Activated T-helper 17 cell treated with anti-CD3 and anti-CD28 coated beads, Interleukin-2, amount 50 U/mL, for 72 hours (primary cell): ENCODE results near the gene ITPR2. TPM values are rescaled to one million over a fixed set of nuclear protein-coding genes. Genes with fewer than 3 reads are reported as not detected.
"Not testable (repeated sequence)": the region's sequence is repeated elsewhere in the genome, so short reads cannot be mapped to it uniquely, and the experiment has no call there.

ENCODE experiments used
- ATAC-seq: fragments of 150-1000 bp; cut with Tn5 transposase; replicated peaks from 2 replicates; pipeline ENCODE4 v1.10.0; 2021; ENCODE audit warnings: mild to moderate bottlenecking, moderate library complexity
- H3K27ac Mint-ChIP-seq: one replicate; pipeline ENCODE4 v1.8.0; 2022; ENCODE audit warnings: mixed read lengths
- H3K27me3 Mint-ChIP-seq: one replicate; pipeline ENCODE4 v1.8.0; 2022; ENCODE audit warnings: mixed read lengths
- H3K36me3 Mint-ChIP-seq: one replicate; pipeline ENCODE4 v1.8.0; 2022; ENCODE audit warnings: low read depth, mild to moderate bottlenecking, mixed read lengths
- H3K4me1 Mint-ChIP-seq: one replicate; pipeline ENCODE4 v1.8.0; 2022; ENCODE audit warnings: mixed read lengths
- H3K4me3 Mint-ChIP-seq: one replicate; pipeline ENCODE4 v1.8.0; 2022; ENCODE audit warnings: mild to moderate bottlenecking, mixed read lengths
- H3K9me3 Mint-ChIP-seq: one replicate; pipeline ENCODE4 v1.8.0; 2022; ENCODE audit warnings: mixed read lengths
- total RNA-seq, 2 donors: library from RNA; stranded (reverse); gene quantifications; one replicate each; pipeline ENCODE4 v1.2.3, GENCODE V29; 2022

The ITPR2 gene
- total RNA-seq, result 10 to 100 TPM; 37.1 to 48.2 TPM

DNA sequence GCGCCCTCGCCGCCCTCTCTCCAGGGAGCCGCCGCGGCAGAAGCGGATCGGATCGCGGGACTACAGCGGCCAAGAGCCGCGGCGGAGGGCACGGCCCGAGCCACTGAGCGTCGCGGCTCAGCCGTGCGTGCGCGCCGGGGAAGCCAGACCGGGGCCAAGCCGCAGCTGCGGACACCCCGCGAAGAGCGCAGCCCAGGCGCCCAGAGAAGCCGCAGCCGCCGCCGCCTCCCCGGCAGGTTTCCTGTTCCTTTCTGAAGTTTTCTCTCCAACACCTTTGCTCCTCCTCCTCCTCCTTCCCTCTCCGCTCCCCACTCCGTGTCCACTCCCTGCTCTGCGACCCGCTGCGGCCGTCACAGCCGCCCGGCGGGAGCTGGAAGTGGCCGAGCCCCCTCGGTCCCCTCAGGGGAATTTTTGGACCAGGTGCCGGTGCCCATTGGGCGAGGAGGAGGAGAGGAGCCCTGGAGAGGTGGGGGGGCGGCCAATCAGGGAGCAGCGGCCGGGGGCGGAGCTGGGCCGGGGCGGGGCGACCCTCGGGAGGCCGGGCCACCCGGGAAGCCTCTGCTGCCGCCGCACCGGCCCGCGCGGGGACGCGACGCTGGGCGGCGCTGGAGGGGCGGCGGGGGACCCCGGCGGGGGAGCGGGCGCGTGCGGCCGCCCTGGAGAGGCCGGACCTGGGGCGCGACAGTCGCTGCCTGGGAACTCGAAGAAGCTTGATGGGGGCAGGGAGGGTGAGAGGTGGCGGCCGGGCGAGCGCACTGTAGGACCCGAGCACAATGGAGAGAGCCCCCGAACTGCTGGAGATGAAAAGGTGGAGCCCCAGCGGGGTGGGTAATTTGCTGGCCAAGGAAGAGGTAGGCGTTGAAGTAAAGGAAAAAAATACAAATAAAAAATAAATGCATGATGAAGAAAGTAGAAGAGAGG lies at the start of gene ITPR2:
ITPR2 (minus strand) TSS at position 373 of the 921 bp plus-strand sequence. CDS start 413 bp downstream, outside the sequence.
- Mint-ChIP-seq H3K4me1 (peaks cover 16% of the 10 kb centered on the region), H3K9me3 (no peaks in the 10 kb centered on the region), H3K36me3 (peaks cover 12% of the 10 kb centered on the region), H3K27ac (peak within 1 kb of the TSS; percentile 98), H3K27me3 (no peaks in the 10 kb centered on the region), H3K4me3 (peak within 1 kb of the TSS; percentile 96)
- ATAC-seq, result peak; percentile 92

- peaks cover 8% of the 10 kb centered on the region for H3K4me1 Mint-ChIP-seq
- H3K36me3 Mint-ChIP-seq, result no peaks in the 10 kb centered on the region
- H3K4me3 Mint-ChIP-seq, result no peak overlapping the region
- peaks cover 11% of the 10 kb centered on the region for H3K27me3 Mint-ChIP-seq
- H3K9me3 Mint-ChIP-seq, result no peaks in the 10 kb centered on the region
- ATAC-seq, result no peak
- no peak overlapping the region for H3K27ac Mint-ChIP-seq
These were observed 47.6 kb upstream of the ITPR2 start for GRCh38 chr12:26880625-26881024.

GRCh38 chr12:26878661-26879119 lies 45.7 kb upstream of the ITPR2 start:
- Mint-ChIP-seq H3K4me3 (no peak overlapping the region), H3K36me3 (no peaks in the 10 kb centered on the region), H3K4me1 (no peaks in the 10 kb centered on the region), H3K27me3 (peaks cover 11% of the 10 kb centered on the region), H3K9me3 (no peaks in the 10 kb centered on the region), H3K27ac (peak overlapping the region; percentile 23)
- no peak for ATAC-seq

- H3K27me3 Mint-ChIP-seq, result peaks cover 3% of the 10 kb centered on the region
- H3K4me1 Mint-ChIP-seq, result no peaks in the 10 kb centered on the region
- no peak for ATAC-seq
- H3K27ac Mint-ChIP-seq, result no peak overlapping the region
- H3K36me3 Mint-ChIP-seq, result no peaks in the 10 kb centered on the region
- H3K9me3 Mint-ChIP-seq, result no peaks in the 10 kb centered on the region
- no peak overlapping the region for H3K4me3 Mint-ChIP-seq
These were observed 41.7 kb upstream of the ITPR2 start for GRCh38 chr12:26874501-26875296.

DNA sequence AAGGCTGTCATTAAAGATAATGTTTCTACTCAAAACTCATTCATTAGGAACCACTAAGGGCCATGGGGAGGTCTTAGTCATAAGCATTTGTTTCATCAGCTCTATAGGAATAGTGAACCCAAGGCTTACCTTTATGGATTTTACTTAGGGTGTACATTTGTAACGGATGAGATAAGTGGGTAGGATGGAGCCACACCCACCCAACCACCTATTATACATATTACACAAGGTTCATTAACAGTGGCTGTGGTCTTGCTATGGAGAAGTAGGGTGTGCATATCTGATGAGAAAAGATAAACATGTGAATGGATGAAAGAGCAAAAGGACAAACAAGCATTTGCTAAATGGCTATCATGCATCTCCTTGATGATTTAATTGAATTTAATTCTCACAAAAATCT lies 39.6 kb upstream of the ITPR2 start:
- Mint-ChIP-seq H3K4me1 (no peaks in the 10 kb centered on the region), H3K36me3 (no peaks in the 10 kb centered on the region), H3K27ac (no peak overlapping the region), H3K9me3 (no peaks in the 10 kb centered on the region), H3K4me3 (no peak overlapping the region), H3K27me3 (peaks cover 3% of the 10 kb centered on the region)
- no peak for ATAC-seq

- H3K9me3 Mint-ChIP-seq, result no peaks in the 10 kb centered on the region
- no peak for ATAC-seq
- H3K36me3 Mint-ChIP-seq, result no peaks in the 10 kb centered on the region
- no peaks in the 10 kb centered on the region for H3K4me1 Mint-ChIP-seq
- H3K27me3 Mint-ChIP-seq, result peaks cover 3% of the 10 kb centered on the region
- H3K27ac Mint-ChIP-seq, result no peak overlapping the region
- no peak overlapping the region for H3K4me3 Mint-ChIP-seq
These were observed 39.0 kb upstream of the ITPR2 start for GRCh38 chr12:26871985-26872384.

DNA sequence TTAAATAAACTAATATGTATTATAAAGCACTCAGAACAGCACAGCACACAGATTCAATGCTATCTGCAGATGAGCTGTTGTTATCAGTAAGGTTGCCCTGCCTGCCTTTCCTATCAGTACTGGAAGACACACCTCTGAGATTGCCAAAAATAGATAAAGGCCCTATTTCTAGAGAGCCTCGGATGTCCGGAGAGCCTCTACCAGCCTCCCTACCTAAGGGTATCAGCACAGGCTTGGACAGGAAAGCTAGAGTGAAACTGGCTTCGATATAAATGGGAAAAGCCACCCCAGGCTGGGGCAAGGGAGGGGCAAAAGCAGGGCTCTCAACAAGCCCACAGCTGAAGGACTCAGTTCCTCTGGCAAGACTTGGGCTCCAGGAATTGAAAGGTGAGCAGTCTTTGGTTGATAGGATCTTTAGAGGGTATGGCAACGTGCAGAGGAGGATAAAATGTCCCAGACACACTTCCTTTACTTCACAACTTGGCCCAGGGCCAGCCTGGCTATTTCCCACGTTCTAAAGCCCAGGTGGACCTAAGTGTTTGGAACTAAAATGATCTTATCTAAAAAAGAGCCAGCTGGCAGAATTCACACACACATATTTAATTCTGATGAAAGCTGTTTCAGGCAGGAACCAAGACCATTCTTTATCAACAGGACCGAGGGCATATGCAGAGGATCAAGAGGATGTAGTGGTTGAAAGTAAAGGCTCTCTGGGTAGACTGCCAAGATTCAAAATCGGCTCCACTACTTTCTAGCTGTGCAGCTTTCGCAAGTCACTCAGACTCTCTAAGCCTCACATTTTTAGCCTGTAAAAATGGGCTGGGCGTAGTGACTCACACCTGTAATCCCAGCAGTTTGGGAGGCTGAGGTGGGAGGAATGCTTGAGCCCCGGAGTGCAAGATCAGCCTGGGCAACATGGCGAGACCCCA lies 37.8 kb upstream of the ITPR2 start:
- Mint-ChIP-seq H3K9me3 (no peaks in the 10 kb centered on the region), H3K27ac (no peak overlapping the region), H3K36me3 (no peaks in the 10 kb centered on the region), H3K4me3 (no peak overlapping the region), H3K27me3 (peaks cover 3% of the 10 kb centered on the region), H3K4me1 (no peaks in the 10 kb centered on the region)
- ATAC-seq, result no peak

- Mint-ChIP-seq H3K4me1 (no peaks in the 10 kb centered on the region), H3K27ac (no peak overlapping the region), H3K4me3 (no peak overlapping the region), H3K36me3 (no peaks in the 10 kb centered on the region), H3K9me3 (no peaks in the 10 kb centered on the region), H3K27me3 (peaks cover 3% of the 10 kb centered on the region)
- no peak for ATAC-seq
These were observed 37.0 kb upstream of the ITPR2 start for GRCh38 chr12:26869908-26870459.

GRCh38 chr12:26869104-26869494 lies 36.1 kb upstream of the ITPR2 start:
- H3K36me3 Mint-ChIP-seq, result no peaks in the 10 kb centered on the region
- H3K4me3 Mint-ChIP-seq, result no peak overlapping the region
- H3K9me3 Mint-ChIP-seq, result no peaks in the 10 kb centered on the region
- peaks cover 8% of the 10 kb centered on the region for H3K27me3 Mint-ChIP-seq
- H3K27ac Mint-ChIP-seq, result no peak overlapping the region
- ATAC-seq, result no peak
- H3K4me1 Mint-ChIP-seq, result no peaks in the 10 kb centered on the region

DNA sequence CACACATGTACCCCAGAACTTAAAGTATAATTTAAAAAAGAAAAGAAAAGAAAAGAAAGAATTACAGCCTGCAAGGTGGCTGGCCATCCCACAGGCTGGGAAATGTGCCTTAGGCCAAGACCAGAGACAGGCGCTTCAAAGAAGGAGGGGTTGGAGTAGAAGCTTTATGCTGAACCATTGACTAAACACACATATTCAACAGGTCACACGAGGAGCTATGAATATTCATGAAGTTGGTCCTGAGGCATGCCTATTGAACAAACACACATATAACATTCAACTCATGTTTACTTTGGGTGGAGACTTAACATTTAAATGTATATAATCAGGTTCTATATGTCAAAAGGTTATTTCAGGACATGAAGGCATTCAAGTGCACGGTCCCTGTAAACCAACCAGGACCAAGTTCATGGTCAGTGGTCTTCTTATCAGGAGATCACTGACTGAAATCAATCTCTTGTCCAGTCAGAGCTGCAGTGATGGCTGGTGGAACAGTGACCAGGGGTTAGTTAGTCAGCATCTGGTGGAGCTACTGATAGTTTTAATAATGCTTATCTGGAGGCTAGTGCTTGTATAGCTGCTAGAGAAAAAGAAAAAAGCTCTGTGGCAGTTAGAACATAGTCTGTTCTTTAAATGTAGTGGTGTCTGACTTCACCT lies 35.6 kb upstream of the ITPR2 start:
- no peak for ATAC-seq
- Mint-ChIP-seq H3K36me3 (no peaks in the 10 kb centered on the region), H3K4me1 (no peaks in the 10 kb centered on the region), H3K9me3 (no peaks in the 10 kb centered on the region), H3K27me3 (peaks cover 8% of the 10 kb centered on the region), H3K4me3 (no peak overlapping the region), H3K27ac (no peak overlapping the region)

DNA sequence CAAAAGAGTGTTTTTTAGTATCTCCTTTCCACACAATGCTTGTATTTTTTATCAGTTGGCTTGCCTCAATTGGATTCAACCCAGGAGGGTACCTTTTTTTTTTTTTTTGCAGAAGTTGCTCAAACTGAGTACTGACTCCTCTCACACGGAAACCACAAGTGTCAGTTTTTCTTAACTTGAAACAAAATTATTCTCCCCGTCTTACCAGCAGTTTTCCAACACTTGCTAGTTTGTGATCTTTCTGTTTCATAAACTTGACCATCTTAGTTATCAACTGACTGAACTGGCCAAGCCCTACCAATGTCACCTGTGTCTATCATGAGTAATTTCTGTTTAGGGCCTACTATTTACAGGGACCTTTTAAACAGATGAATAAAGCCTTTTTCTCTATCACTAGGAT lies 34.1 kb upstream of the ITPR2 start:
- peak overlapping the region; percentile 1 for H3K27ac Mint-ChIP-seq
- H3K27me3 Mint-ChIP-seq, result peaks cover 15% of the 10 kb centered on the region
- no peak overlapping the region for H3K4me3 Mint-ChIP-seq
- H3K36me3 Mint-ChIP-seq, result no peaks in the 10 kb centered on the region
- no peaks in the 10 kb centered on the region for H3K4me1 Mint-ChIP-seq
- no peaks in the 10 kb centered on the region for H3K9me3 Mint-ChIP-seq
- peak; percentile 90 for ATAC-seq

DNA sequence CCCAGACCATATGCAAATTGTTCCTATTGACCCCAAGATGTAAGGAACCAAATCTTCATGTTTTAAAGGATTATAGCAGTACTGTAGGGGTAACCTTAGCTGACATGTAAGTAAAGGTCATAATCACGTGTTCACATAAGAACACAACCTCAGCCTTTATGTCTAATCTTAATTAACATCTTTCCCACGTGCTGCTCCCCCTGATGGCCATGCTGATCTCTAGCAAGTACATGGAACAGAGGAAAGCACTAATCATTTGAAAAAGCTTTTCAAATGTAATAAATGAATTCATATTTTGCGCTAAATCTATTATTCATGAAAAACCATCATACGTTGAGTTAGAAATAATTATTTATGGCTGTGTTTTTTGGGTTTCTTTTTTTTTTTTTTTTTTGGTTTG lies 30.5 kb upstream of the ITPR2 start:
- Mint-ChIP-seq H3K27me3 (peaks cover 14% of the 10 kb centered on the region), H3K9me3 (no peaks in the 10 kb centered on the region), H3K4me1 (no peaks in the 10 kb centered on the region), H3K36me3 (no peaks in the 10 kb centered on the region), H3K4me3 (no peak overlapping the region), H3K27ac (no peak overlapping the region)
- ATAC-seq, result no peak

- peaks cover 14% of the 10 kb centered on the region for H3K27me3 Mint-ChIP-seq
- H3K4me3 Mint-ChIP-seq, H3K4me1 Mint-ChIP-seq, H3K9me3 Mint-ChIP-seq, H3K27ac Mint-ChIP-seq, ATAC-seq, H3K36me3 Mint-ChIP-seq: not testable (repeated sequence)
These were observed 29.8 kb upstream of the ITPR2 start for GRCh38 chr12:26862787-26863186.
